WTC11 (cell line): ENCODE measurements around the gene NTRK3. TPM values are rescaled to one million over a fixed set of nuclear protein-coding genes. Genes with fewer than 3 reads are reported as not detected.

Source experiments
- ATAC-seq: fragments of 200-7000 bp; cut with Tn5 transposase; 2 replicates; pipeline ENCODE4 v1.10.0; 2021; ENCODE audit warnings: mild to moderate bottlenecking, moderate library complexity
- CTCF ChIA-PET: fragments of 300-600 bp; sonication (Branson Sonifier 250); formaldehyde crosslinking; loops from one replicate; lab custom pipeline; 2021; ENCODE audit warnings: antibody characterized with exemption; lab: Charles Lee
- POLR2A ChIA-PET: fragments of 350-600 bp; sonication (Branson Sonifier 250); formaldehyde crosslinking; loops from one replicate; lab custom pipeline; 2021; ENCODE audit warnings: antibody characterized with exemption; lab: Charles Lee
- DNase-seq: peaks from one replicate; pipeline ENCODE4 v3.0.0; 2021; ENCODE audit warnings: low spot score
- H3K27ac Mint-ChIP-seq: 2 replicates; pipeline ENCODE4 v1.8.0; 2021; ENCODE audit warnings: mixed read lengths
- H3K27me3 Mint-ChIP-seq: 2 replicates; pipeline ENCODE4 v1.8.0; 2021; ENCODE audit warnings: low read depth, mild to moderate bottlenecking, moderate library complexity, mixed read lengths
- H3K36me3 Mint-ChIP-seq: 2 replicates; pipeline ENCODE4 v1.8.0; 2021; ENCODE audit warnings: mixed read lengths
- H3K4me1 Mint-ChIP-seq: 2 replicates; pipeline ENCODE4 v1.8.0; 2022; ENCODE audit warnings: mixed read lengths
- H3K4me3 Mint-ChIP-seq: 2 replicates; pipeline ENCODE4 v1.8.0; 2021; ENCODE audit warnings: mild to moderate bottlenecking, moderate library complexity, mixed read lengths
- H3K9me3 Mint-ChIP-seq: 2 replicates; pipeline ENCODE4 v1.8.0; 2021; ENCODE audit warnings: mixed read lengths
- AR ChIP-seq: fragments of 250-450 bp; sonication (Bioruptor Pico); IDR thresholded peaks from 2 replicates; pipeline ENCODE4 v1.9.0; 2021; ENCODE audit warnings: mild to moderate bottlenecking
- ARID4B ChIP-seq: sonication (generic); formaldehyde crosslinking; IDR thresholded peaks from 2 replicates; pipeline ENCODE4 v1.8.0; 2023; ENCODE audit warnings: missing genetic modification reagents, mild to moderate bottlenecking, borderline replicate concordance
- ATF1 ChIP-seq: sonication (generic); formaldehyde crosslinking; IDR thresholded peaks from 2 replicates; pipeline ENCODE4 v1.8.1; 2023; ENCODE audit warnings: mild to moderate bottlenecking, moderate library complexity, missing genetic modification reagents
- CTCF ChIP-seq: fragments of 200-600 bp; IDR thresholded peaks from 2 replicates; pipeline ENCODE4 v1.8.0; 2022; ENCODE audit warnings: antibody characterized with exemption
- FOXP1 ChIP-seq: sonication (generic); formaldehyde crosslinking; IDR thresholded peaks from 2 replicates; pipeline ENCODE4 v1.8.0; 2022; ENCODE audit warnings: missing genetic modification reagents, mild to moderate bottlenecking, moderate library complexity, borderline replicate concordance
- HMGA2 ChIP-seq: fragments of 250-450 bp; sonication (Bioruptor Pico); IDR thresholded peaks from 2 replicates; pipeline ENCODE4 v1.4.0; 2021; ENCODE audit warnings: mild to moderate bottlenecking, moderate library complexity
- MAX ChIP-seq: sonication (generic); formaldehyde crosslinking; IDR thresholded peaks from 2 replicates; pipeline ENCODE4 v1.8.0; 2022; ENCODE audit warnings: mild to moderate bottlenecking, missing genetic modification reagents
- NR1H2 ChIP-seq: sonication (generic); formaldehyde crosslinking; IDR thresholded peaks from 2 replicates; pipeline ENCODE4 v1.9.0; 2021; ENCODE audit warnings: mild to moderate bottlenecking, moderate library complexity, missing genetic modification reagents
- RELA ChIP-seq: sonication (generic); formaldehyde crosslinking; IDR thresholded peaks from 2 replicates; pipeline ENCODE4 v1.8.1; 2022; ENCODE audit warnings: missing genetic modification reagents, mild to moderate bottlenecking, borderline replicate concordance
- RORB ChIP-seq: fragments of 250-450 bp; sonication (Bioruptor Pico); IDR thresholded peaks from 2 replicates; pipeline ENCODE4 v1.9.0; 2021; ENCODE audit warnings: mild to moderate bottlenecking
- SMAD3 ChIP-seq: sonication (generic); formaldehyde crosslinking; IDR thresholded peaks from 2 replicates; pipeline ENCODE4 v1.8.0; 2022; ENCODE audit warnings: missing genetic modification reagents, mild to moderate bottlenecking, borderline replicate concordance
- SMAD4 ChIP-seq: sonication (generic); formaldehyde crosslinking; IDR thresholded peaks from 2 replicates; pipeline ENCODE4 v1.8.0; 2022; ENCODE audit warnings: mild to moderate bottlenecking, missing genetic modification reagents
- TEAD4 ChIP-seq: sonication (generic); formaldehyde crosslinking; IDR thresholded peaks from 2 replicates; pipeline ENCODE4 v1.8.0; 2022; ENCODE audit warnings: mild to moderate bottlenecking, missing genetic modification reagents
- ZBTB21 ChIP-seq: sonication (generic); formaldehyde crosslinking; IDR thresholded peaks from 2 replicates; pipeline ENCODE4 v1.8.1; 2023; ENCODE audit warnings: mild to moderate bottlenecking, missing genetic modification reagents, borderline replicate concordance
- ZNF317 ChIP-seq: sonication (generic); formaldehyde crosslinking; IDR thresholded peaks from 2 replicates; pipeline ENCODE4 v1.8.1; 2023; ENCODE audit warnings: low read depth, mild to moderate bottlenecking, moderate library complexity, missing genetic modification reagents, borderline replicate concordance
- ZNF416 ChIP-seq: fragments of 250-450 bp; sonication (Bioruptor Pico); IDR thresholded peaks from 2 replicates; pipeline ENCODE4 v1.9.0; 2021; ENCODE audit warnings: mild to moderate bottlenecking, inconsistent platforms
- ZNF425 ChIP-seq: fragments of 250-450 bp; sonication (Bioruptor Pico); conservative IDR thresholded peaks from 2 replicates; pipeline ENCODE4 v1.9.0; 2021; ENCODE audit warnings: mild to moderate bottlenecking
- total RNA-seq: library from RNA; stranded (reverse); gene quantifications from 3 replicates; pipeline ENCODE4 v1.2.3, GENCODE V29; 2021

Gene NTRK3
- total RNA-seq, 1 experiment from 2014 or later, result 12.3 TPM

- H3K27me3 Mint-ChIP-seq, result no peaks in the 10 kb centered on the region
- DNase-seq (no peak), ATAC-seq (no peak)
- peaks cover 4% of the 10 kb centered on the region for H3K9me3 Mint-ChIP-seq
- H3K4me1 Mint-ChIP-seq, result peaks cover 46% of the 10 kb centered on the region
- POLR2A ChIA-PET, result no interaction called here
- H3K36me3 Mint-ChIP-seq, result peaks cover 2% of the 10 kb centered on the region
- no peak overlapping the region for H3K27ac Mint-ChIP-seq
- TF ChIP-seq ZNF425 (CRISPR knock-in tag) (no peak), SMAD4 (no peak), FOXP1 (CRISPR knock-in tag) (no peak), NR1H2 (CRISPR knock-in tag) (no peak), AR (CRISPR knock-in tag) (no peak), SMAD3 (CRISPR knock-in tag) (no peak), RELA (CRISPR knock-in tag) (no peak), RORB (CRISPR knock-in tag) (no peak), TEAD4 (CRISPR knock-in tag) (no peak), CTCF (no peak), MAX (no peak), ARID4B (CRISPR knock-in tag) (no peak)
- no peak overlapping the region for H3K4me3 Mint-ChIP-seq
- CTCF ChIA-PET, result no interaction called here
These were observed 136.5 kb downstream of the NTRK3 start for GRCh38 chr15:88120026-88120425.

GRCh38 chr15:88118741-88119140 is 137.8 kb downstream of the NTRK3 start:
- POLR2A ChIA-PET, result no interaction called here
- no peaks in the 10 kb centered on the region for H3K36me3 Mint-ChIP-seq
- TF ChIP-seq ZBTB21 (CRISPR knock-in tag), result no peak
- no peak for TF ChIP-seq HMGA2 (CRISPR knock-in tag)
- TF ChIP-seq AR (CRISPR knock-in tag), result no peak
- no peak for TF ChIP-seq ATF1 (CRISPR knock-in tag)
- TF ChIP-seq ZNF317 (CRISPR knock-in tag), result no peak
- no peak for TF ChIP-seq ZNF416 (CRISPR knock-in tag)
- no peak overlapping the region for H3K4me3 Mint-ChIP-seq
- CTCF ChIA-PET, result no interaction called here
- peaks cover 42% of the 10 kb centered on the region for H3K4me1 Mint-ChIP-seq
- ATAC-seq, result no peak
- no peaks in the 10 kb centered on the region for H3K27me3 Mint-ChIP-seq
- no peak for DNase-seq
- no peak overlapping the region for H3K27ac Mint-ChIP-seq
- 0 out of 2 replicates have a peak, but pooled peaks cover 2% of the 10 kb centered on the region for H3K9me3 Mint-ChIP-seq
